Activated CD8-positive, alpha-beta memory T cell treated with anti-CD3 and anti-CD28 coated beads, Interleukin-2, amount 50 U/mL, for 1 hour (primary cell): Measurements from ENCODE around the gene GFRA1.
"Not testable (repeated sequence)": the region's sequence is repeated elsewhere in the genome, so short reads cannot be mapped to it uniquely, and the experiment has no call there.

ENCODE experiments used
- DNase-seq: peaks from one replicate; pipeline ENCODE4 v3.0.0-alpha.2; 2020; ENCODE audit errors: extremely low read depth

GFRA1 gene

GRCh38 chr10:116063107-116063506 lies 209.9 kb downstream of the GFRA1 start:
- no peak for DNase-seq

DNA sequence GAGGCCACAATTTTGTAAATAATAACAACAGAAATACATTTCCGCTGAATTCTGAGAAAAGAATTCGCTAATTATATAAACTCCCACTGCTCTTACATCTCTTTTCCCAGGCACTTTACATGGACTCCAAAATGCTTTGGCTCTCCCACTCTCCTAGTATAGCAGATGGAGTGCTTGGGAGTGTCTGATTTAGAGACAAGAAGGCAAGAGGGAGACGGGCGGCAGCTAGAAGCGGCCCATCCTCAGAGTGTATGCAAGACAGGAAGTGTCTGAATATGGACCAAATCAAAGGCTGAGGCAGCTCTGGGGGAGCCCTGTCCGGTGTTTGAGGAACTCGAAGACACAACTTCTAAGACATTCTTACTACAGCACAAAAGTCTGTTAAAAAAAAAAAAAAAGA lies 212.1 kb downstream of the GFRA1 start:
- no peak for DNase-seq

DNA sequence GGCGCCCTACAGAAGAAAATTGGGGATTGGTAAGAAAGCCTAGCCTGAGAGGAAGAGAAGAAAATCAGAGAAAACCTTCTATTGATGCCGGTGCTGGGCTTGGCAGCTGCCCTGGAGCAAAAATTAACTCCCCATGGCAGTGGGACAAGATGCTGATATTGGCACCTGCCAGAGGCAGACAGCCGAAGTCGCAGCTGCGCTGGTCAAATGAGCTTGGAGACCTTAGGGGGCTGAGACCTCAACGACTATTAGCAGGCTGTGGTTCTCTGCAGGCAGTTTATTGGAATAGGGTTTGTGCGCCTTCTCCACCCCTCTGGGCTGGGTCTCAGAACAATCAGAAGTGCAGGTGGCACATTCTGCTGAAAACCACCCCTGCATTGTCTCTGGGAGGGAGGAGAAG lies 213.7 kb downstream of the GFRA1 start:
- DNase-seq, result no peak

DNA sequence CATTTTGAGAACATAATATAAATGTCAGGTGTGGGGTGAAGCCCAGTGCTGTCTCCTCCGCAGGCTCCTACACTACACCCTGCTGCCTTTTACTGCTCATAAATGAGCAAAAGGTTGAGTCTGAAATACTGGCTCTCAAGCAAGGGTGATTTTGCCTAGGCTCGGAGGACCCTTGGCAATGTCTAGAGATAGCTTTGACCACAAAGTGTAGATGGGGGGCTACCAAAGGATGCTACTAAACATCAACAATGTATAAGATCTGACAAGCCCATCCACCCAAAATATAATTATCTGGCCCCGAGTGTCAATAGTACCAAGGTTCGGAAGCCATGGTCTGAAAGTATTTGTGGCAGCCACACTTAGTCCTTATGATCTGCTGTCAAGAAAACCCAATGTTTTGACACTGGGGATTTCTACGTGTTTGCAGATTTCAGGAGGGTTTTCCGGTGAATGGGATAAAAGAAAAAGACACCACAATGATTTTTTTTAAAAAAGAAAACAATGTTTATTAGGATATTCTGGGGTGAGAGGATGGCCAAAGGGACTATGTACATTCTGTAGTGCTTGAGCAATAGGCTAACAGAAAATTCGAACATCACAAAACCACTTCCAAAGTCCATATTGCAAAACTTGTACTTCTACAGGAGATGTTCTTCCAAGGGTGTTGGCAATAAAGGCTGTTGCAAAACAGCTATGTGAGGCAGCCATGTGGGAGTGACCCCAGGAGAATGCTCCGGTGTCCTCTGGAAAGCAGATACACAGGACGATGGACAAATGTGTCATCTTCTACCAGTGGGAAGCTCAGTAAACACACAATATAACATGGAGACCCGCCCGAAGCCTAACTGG lies 216.3 kb downstream of the GFRA1 start:
- DNase-seq, result no peak

- DNase-seq, result no peak
These were observed 217.1 kb downstream of the GFRA1 start for GRCh38 chr10:116055917-116056252.

DNA sequence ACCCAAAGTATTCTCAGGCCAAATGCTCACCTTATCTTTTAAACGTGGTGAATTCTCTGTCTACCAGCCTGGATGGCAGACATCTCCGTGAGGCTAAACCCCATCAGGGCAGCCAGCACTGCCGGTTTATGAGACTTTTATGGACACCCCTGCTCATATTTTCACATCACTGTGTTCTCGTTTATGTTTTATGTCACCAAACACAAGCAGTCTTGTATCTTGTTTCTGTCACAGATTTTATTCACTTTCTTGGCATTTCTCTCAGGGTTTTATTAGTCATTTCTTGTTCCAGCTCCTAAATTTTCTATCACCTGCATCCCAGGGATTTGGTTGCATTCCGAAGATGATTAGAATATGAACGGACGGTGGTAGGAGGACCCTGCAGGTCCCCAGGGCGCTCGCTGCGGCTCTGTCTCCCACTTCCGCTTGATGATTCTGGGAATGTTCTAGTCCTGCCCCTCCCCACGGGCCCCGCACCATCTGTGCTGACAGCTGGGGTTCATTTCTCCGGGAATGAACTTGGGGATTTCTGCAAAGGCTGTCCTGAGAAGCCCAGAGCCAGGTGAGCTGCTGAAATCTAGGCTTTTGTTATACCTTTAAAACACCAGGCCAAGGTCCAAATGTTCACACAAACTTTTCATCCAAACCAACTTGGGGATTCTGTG lies 217.6 kb downstream of the GFRA1 start:
- DNase-seq, result no peak

DNA sequence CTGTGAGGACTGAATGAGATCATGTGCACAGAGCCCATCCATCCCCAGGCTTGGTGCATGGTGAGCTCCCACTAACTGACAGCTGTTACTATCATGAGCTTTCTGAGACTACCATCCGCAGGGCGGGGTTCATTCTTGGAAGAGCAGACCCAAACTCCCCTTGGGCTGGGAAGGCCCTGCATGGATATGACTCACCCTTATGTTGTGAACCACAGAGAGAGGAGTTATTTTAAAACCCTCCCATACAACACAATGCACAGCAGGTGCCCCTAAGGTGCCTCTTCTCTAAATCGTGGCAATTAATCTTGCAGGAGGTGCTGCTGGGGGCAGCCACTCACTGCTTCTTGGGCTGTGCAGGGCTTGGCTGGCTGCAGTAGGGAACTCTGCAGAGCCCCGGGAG lies 219.1 kb downstream of the GFRA1 start:
- no peak for DNase-seq

DNA sequence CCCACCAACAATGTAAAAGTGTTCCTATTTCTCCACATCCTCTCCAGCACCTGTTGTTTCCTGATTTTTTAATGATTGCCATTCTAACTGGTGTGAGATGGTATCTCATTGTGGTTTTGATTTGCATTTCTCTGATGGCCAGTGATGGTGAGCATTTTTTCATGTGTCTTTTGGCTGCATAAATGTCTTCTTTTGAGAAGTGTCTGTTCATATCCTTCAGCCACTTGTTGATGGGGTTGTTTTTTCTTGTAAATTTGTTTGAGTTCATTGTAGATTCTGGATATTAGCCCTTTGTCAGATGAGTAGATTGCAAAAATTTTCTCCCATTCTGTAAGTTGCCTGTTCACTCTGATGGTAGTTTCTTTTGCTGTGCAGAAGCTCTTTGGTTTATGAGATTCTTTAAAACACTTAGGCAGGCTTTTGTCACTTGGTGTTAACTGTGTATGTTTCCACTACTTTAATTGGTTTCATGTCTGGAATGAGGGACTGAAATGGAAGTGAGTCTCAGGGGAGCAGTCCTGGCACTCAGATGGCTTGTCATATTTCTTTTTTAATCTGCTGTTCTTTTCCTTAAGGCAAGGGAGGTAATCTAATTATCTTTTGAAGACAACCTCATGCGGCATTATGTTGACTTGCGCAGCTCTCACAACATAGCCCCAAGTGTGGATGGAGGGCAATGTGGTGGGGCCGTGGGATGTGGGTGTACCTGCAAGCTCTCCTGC lies 219.8 kb downstream of the GFRA1 start:
- DNase-seq, result not testable (repeated sequence)

DNA sequence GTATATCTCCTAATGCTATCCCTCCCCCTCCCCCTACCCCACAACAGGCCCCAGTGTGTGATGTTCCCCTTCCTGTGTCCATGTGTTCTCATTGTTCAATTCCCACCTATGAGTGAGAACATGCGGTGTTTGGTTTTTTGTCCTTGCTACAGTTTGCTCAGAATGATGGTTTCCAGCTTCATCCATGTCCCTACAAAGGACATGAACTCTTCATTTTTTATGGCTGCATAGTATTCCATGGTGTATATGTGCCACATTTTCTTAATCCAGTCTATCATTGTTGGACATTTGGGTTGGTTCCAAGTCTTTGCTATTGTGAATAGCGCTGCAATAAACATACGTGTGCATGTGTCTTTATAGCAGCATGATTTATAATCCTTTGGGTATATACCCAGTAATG lies 220.5 kb downstream of the GFRA1 start:
- DNase-seq, result not testable (repeated sequence)

GRCh38 chr10:116049974-116050304 lies 223.1 kb downstream of the GFRA1 start:
- DNase-seq, result no peak

DNA sequence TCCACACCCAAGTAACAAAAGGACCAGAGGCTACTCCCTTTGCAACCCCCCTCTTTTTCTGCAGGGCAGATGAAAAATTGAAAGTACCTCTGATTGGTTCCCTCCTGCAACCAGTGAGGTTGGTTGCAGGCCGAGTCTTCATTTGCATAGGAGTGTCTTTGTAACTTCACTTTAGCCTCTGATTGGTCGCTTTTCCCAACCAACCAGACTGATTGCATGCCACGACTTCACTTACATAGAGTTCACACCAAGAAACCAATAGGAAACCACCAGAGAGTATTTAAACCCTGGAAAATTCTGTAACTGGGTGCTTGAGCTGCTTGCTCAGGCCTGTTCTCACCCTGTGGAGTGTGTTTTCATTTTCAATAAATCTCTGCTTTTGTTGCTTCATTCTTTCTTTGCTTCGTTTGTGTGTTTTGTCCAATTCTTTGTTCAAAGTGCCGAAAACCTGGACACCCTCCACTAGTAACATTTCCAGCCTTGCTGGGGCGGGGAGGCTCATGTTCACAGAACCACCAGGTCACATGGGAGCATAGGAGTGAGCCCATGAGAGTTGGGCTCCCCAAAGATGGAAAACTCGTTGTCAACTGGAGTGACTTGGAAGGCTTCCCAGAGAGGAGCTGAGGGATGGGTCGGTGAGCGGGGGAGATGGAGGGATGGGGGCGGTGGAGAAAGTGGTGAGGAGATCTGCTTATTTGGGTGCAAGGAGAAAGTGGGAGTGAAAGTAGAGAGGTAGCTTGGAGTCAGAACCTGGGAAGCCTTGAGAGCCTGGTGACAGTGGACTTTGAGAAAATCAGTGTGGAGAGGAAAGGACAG lies 223.6 kb downstream of the GFRA1 start:
- DNase-seq, result no peak

- no peak for DNase-seq
These were observed 227.3 kb downstream of the GFRA1 start for GRCh38 chr10:116045366-116046356.

- no peak for DNase-seq
These were observed 228.2 kb downstream of the GFRA1 start for GRCh38 chr10:116044801-116045248.

DNA sequence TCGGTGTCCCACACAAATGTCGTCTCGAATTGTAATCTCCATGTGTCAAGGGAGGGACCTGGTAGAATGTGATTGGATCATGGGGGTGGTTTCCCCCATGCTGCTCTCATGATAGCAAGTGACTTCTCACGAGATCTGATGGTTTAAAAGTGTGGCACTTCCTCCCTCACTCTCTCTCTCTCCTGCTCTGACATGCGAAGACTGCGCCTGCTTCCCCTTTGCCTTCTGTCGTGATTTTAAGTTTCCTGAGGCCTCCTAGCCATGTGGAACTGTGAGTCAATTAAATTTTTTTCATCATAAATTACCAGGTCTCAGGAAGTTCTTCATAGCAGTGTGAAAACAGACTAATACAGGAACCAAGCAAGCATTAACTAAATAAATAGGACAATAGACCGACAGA lies 229.1 kb downstream of the GFRA1 start:
- DNase-seq, result no peak

GRCh38 chr10:116043304-116043703 lies 229.7 kb downstream of the GFRA1 start:
- DNase-seq, result no peak

GRCh38 chr10:116041948-116042347 lies 231.1 kb downstream of the GFRA1 start:
- DNase-seq, result no peak

DNA sequence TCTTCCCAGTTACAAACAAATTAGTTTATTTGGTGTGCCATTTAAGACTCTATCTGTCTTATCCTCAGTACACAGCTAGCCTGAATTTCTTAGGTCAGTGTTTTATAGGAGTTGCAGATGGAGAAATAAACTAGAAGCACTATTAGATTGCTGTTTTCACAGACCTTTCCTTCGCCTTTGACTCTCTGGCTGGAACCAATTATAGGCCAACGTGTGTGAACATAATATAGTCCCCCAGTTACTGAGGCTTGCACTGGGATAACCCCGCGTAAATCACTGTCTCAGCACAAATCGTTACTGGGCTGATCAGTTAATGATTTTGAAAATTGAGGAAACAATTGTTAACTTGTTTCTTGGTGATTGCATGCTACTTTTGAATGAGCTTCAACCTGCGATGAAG lies 233.4 kb downstream of the GFRA1 start:
- DNase-seq, result no peak

- DNase-seq, result no peak
These were observed 234.7 kb downstream of the GFRA1 start for GRCh38 chr10:116038259-116038658.

DNA sequence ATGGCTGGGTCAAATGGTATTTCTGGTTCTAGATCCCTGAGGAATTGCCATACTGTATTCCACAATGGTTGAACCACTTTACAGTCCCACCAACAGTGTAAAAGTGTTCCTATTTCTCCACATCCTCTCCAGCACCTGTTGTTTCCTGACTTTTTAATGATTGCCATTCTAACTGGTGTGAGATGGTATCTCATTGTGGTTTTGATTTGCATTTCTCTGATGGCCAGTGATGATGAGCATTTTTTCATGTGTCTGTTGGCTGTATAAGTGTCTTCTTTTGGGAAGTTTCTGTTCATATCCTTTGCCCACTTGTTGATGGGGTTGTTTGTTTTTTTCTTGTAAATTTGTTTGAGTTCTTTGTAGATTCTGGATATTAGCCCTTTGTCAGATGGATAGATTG lies 237.6 kb downstream of the GFRA1 start:
- DNase-seq, result not testable (repeated sequence)

DNA sequence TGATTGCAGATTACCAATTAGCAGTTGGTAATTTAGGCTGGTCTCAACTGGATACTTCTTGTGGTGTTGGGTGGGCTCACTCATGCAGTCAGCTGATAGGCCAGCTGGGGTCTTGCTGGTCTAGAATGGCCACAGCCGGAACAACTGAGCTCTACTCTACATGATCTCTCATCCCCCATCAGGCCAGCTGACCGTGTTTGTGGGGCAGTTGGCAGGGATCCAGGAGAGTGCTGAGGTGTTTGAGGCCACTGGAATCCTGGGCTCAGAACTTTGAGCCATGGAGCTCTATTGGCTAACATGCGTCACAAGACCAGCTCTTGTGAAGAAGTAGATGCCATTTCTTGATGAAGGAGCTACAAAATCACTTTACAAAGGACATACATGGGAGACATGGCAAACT lies 242.4 kb downstream of the GFRA1 start:
- no peak for DNase-seq

DNA sequence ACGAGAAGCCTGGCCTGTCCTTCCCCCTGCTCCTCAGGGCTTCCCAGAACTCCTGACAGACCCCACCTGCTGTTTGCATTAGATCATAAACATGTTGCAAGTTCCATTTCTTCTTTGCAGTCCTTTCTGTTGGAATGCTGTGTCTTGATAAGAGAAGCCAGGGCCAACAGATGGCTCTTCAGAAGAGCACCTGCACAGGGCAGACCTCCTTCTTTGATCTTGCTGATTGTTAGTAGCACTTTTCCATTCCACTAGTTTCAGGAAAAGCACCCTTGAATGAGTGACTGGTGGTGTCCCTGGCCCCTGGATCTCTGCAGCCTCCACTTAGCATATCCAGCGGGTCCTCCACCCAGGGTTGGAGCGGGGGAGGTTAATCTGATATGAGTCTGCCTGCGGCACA lies 243.2 kb downstream of the GFRA1 start:
- DNase-seq, result no peak
